GM19324 (cell line): ENCODE measurements around the gene GNRH2.
"Not testable (repeated sequence)": the region's sequence is repeated elsewhere in the genome, so short reads cannot be mapped to it uniquely, and the experiment has no call there.

Source experiments
- ATAC-seq: cut with Tn5 transposase; IDR thresholded peaks from one replicate; pipeline ENCODE4 v1.9.1; 2021; ENCODE audit warnings: mild to moderate bottlenecking, moderate library complexity; ENCODE audit not compliant: unreplicated experiment, low FRiP score

The GNRH2 gene

GRCh38 chr20:3041854-3042409, 1.5 kb upstream of the GNRH2 start:
- no peak for ATAC-seq

DNA sequence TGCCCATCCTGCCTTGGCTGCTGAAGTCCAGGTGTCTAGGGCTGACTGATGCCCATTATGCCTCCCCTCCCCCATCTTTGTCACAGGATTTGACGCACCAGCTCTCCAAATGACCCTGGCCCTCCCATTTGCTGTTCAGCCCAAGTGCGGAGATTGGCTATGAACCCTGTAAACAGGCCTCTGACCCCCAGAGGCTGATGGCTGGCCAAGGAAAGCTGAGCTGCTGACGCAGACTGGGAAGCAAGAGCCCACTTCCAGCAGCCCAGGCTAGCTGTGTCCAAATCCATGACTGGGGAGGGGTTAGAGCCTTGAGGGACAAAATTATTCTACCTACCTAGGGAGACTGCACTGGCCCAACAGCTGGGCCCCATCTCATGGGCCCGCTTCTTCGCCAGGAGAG, 797 bp upstream of the GNRH2 start:
- ATAC-seq: no peak

DNA sequence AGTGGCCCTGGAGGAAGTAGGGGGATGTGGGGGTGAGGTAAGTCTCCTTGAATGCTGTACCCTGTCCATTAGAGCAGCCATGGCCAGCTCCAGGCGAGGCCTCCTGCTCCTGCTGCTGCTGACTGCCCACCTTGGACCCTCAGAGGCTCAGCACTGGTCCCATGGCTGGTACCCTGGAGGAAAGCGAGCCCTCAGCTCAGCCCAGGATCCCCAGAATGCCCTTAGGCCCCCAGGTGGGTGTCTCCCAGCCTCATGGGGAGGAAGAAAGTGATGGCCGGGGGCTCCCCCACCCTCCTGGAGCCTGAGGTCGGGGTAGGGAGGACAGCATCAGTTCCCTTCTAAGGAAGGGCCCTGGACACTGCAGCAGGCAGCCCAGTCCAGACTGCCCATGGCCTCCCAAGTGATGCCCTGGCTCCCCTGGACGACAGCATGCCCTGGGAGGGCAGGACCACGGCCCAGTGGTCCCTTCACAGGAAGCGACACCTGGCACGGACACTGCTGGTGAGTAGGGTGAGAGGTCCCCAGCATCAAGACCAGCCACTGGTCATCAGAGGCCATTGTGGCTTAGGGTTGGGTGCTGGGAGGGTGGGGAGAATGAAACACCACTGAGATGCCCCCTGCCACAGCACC, 1.0 kb downstream of the GNRH2 start:
- ATAC-seq: no peak

GRCh38 chr20:3045042-3045815, 1.8 kb downstream of the GNRH2 start:
- ATAC-seq: no peak

GRCh38 chr20:3045816-3046676, 2.6 kb downstream of the GNRH2 start, which contains the start of gene MRPS26:
Gene MRPS26 (plus strand): TSS chr20:3046052. CDS start chr20:3046069, 17 bp downstream.
- peak; percentile 92 for ATAC-seq

DNA sequence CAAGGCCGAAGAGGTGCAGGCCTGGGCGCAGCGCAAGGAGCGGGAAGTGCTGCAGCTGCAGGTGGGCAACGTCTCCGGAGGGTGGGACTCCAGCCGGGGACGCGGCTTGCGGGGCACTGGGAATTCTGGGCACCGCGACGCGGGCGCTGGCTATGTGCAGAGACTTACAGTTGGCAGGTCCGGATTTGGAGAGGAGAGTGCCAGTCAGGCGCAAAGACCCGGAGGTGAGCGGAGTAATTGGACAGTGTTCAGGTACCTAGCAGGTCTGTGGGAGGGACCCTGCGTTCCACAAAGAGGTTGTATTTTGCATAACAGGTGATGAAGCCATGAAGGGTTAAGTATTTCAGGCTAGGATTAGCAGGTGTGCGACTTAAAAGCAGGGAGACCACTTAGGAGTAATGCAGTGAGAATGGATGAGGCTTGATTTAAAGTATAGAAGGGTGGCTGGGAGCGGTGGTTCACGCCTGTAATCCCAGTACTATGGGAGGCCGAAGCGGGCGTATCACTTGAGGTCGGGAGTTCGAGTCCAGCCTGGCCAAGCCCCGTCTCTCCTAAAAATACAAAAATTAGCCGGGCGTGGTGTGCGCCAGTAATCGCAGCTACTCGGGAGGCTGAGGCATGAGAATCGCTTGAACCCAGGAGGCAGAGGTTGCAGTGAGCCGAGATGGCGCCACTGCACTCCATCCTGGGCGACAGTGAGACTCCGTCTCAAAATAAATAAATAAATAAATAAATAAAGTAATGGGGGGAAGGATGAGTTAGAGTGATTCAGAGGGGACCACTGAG, 3.4 kb downstream of the GNRH2 start:
- peak; percentile 0 for ATAC-seq

- ATAC-seq: no peak
Measured at GRCh38 chr20:3047486-3048419, 4.3 kb downstream of the GNRH2 start.

GRCh38 chr20:3051385-3052019, 8.1 kb downstream of the GNRH2 start:
- no peak for ATAC-seq

DNA sequence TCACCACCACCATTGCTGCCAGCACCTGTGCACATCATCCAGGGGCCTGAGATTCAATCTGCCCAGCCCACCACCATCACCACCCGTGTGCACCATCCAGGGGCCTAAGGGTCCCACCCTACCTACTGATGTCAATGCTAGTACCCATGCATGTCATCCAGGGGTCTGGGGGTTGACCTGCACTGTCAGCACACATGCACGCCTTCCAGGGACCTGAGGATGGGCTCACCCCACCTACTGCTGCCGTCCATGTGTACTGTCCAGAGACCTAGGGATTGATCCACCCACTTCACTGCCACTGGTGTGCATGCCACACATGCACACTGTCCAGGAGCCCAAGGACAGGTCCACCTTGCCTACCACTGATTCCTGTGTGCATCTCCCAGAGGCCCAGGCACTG, 16.1 kb downstream of the GNRH2 start:
- ATAC-seq: no peak

- not testable (repeated sequence) for ATAC-seq
Measured at GRCh38 chr20:3064119-3064518, 20.7 kb downstream of the GNRH2 start.

DNA sequence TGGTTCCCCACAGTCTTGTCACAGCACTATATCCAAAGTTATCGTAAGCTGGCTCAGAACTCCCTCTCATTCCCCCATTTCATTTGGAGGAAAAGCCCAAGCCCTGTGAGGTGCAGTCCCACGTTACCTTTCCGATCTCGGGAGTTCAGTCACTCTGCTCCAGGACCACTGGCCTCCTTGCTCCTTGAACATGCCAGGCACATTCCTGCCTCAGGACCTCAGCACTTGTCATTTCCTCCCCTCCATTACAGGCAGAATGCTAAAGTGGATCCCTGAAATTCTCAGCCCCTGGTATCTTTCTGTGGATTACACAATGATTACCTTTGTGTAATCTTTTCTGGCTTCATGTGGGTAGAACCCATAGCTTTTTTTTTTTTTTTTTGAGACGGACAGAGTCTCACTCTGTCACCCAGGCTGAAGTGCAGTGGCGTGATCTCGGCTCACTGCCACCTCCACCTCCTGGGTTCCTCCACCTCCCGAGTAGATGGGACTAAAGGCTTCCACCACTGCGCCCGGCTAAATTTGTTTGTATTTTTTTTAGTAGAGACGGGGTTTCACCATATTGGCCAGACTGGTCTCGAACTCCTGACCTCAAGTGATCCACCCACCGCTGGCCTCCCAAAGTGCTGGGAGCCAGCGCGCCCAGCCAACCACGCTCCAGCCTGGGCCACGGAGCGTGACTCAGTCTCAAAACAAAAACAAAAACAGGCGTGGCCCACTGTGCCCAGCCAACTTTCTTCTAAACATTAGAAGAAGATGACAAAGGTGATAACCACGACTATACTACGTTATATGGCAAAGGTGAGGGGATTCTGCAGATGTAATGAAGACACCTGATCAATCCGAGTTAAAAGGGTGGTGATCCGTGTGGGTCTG, 24.0 kb downstream of the GNRH2 start:
- ATAC-seq: no peak

GRCh38 chr20:3068075-3068474, 24.7 kb downstream of the GNRH2 start:
- no peak for ATAC-seq

DNA sequence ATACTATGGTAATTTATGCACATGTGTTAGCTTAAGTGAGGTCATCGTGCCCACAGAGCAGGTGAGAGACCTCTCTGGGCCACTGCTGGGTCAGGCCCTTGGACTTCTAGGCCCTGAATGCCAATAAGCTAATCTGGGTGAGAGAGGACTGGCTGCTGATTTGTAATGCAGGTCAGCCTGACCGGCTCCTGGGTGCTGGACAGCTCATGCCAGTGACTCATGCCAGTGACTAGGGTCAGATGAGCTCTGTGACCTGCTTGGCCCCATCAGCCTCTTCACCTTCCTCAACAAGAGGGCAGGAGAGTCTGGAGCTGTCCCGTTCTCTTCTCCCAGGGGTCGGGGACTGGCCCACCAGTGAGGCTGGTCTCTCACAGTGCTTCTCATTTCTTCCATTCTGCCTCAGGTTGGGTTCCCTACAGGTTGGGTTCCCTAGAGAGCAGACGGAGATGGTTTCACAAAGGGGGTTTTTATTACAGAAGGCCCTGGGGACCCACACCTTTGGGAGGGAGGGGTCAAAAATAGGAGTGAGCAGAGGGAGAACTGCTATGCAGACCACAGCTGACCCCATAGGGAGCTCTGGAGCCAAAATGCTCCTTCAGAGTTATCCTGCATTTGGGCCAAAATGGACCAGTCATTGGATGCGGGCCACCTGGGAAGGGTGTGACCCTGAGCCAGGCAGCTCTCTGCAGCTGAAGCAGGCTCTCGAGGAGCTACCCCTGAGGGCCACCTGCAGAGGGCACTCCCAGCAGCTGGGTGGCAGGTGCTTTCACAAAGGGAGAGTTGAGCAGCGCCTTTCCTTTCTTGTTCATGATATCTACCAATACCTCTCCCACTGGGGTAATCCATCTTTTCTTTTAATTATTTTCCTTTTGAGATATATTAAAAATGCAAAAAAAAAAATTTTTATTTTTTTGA, 25.8 kb downstream of the GNRH2 start:
- no peak for ATAC-seq

- no peak for ATAC-seq
Measured at GRCh38 chr20:3070725-3071124, 27.3 kb downstream of the GNRH2 start.

GRCh38 chr20:3071266-3071609, 27.8 kb downstream of the GNRH2 start:
- ATAC-seq: no peak

DNA sequence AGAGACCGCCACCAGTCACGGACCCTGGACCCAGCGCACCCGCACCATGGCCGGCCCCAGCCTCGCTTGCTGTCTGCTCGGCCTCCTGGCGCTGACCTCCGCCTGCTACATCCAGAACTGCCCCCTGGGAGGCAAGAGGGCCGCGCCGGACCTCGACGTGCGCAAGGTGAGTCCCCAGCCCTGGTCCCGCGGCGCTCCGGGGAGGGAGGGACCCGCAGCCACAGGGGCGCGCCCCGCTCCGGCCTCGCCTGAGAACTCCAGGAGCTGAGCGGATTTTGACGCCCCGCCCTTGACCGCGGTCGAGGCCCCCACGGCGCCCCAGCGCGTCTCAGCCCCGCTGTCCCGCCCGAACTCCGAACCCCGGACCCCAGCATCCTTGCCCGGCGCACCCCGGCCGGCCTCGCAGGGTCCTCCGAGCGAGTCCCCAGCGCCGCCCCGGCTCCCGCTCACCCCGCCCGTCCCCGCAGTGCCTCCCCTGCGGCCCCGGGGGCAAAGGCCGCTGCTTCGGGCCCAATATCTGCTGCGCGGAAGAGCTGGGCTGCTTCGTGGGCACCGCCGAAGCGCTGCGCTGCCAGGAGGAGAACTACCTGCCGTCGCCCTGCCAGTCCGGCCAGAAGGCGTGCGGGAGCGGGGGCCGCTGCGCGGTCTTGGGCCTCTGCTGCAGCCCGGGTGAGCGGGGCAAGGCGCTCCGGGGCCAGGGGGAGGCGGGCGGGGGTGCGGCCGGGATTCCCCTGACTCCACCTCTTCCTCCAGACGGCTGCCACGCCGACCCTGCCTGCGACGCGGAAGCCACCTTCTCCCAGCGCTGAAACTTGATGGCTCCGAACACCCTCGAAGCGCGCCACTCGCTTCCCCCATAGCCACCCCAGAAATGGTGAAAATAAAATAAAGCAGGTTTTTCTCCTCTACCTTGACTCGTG, 28.4 kb downstream of the GNRH2 start, which contains the start of gene OXT:
TSS of gene OXT (plus strand) at position 11 of the 920 bp plus-strand sequence. CDS start at position 47, 36 bp downstream.
- no peak for ATAC-seq
